ENCODE data around the gene TPM1. TPM values are rescaled to one million over a fixed set of nuclear protein-coding genes. Genes with fewer than 3 reads are reported as not detected.

Gene TPM1
- total RNA-seq, 1 experiment from 2014 or later: 748 TPM

- Histone ChIP-seq H2BK5ac (ENCODE audit: insufficient read length, low read length) (no peak overlapping the region), H3K23ac (ENCODE audit: insufficient read length, low read depth, low read length) (no peak overlapping the region), H2AK5ac (ENCODE audit: insufficient read length, low read length) (no peak overlapping the region), H2BK120ac (ENCODE audit: low read depth, low read length, poor library complexity, severe bottlenecking) (no peak overlapping the region), H2BK12ac (ENCODE audit: insufficient read length, low read depth, low read length) (no peak overlapping the region), H3K56ac (ENCODE audit: insufficient read length, low read depth, low read length) (no peak overlapping the region), H3K79me2 (ENCODE audit: insufficient read depth, low read length) (no peaks in the 10 kb centered on the region), H3T11ph (ENCODE audit: low read length) (no peak overlapping the region), H3K23me2 (ENCODE audit: insufficient read length, low read depth, low read length, poor library complexity, severe bottlenecking) (no peaks in the 10 kb centered on the region), H3K79me1 (ENCODE audit: insufficient read depth, low read depth, low read length, poor library complexity, severe bottlenecking) (no peaks in the 10 kb centered on the region), H4K20me1 (ENCODE audit: control insufficient read depth, insufficient read depth, insufficient read length) (no peaks in the 10 kb centered on the region), H2BK20ac (ENCODE audit: low read depth, low read length, poor library complexity, severe bottlenecking) (no peak overlapping the region), H3K27ac (ENCODE audit: insufficient read length, low read depth, low read length) (no peak overlapping the region), H3K27me3 (ENCODE audit: insufficient read depth, low read length) (no peaks in the 10 kb centered on the region), H4K5ac (ENCODE audit: insufficient read length, low read depth, low read length) (no peak overlapping the region), H3K9me3 (ENCODE audit: control insufficient read depth, low read depth, low read length) (no peaks in the 10 kb centered on the region), H3K18ac (ENCODE audit: insufficient read length, low read depth, low read length) (no peak overlapping the region), H2BK15ac (ENCODE audit: low read depth, low read length) (no peak overlapping the region), H3K14ac (ENCODE audit: insufficient read depth, low read length) (no peak overlapping the region), H3K9ac (ENCODE audit: extremely low read depth, insufficient read length, low read length) (no peak overlapping the region), H4K91ac (ENCODE audit: insufficient read length, low read depth, low read length) (no peak overlapping the region), H3K4me2 (ENCODE audit: insufficient read depth, insufficient read length, low read length) (no peak overlapping the region), H2AFZ (ENCODE audit: low read length) (no peak overlapping the region), H3K4me1 (ENCODE audit: insufficient read depth, low read length) (no peaks in the 10 kb centered on the region), H3K4ac (ENCODE audit: low read depth, low read length) (no peak overlapping the region), H4K8ac (replicated peaks; ENCODE audit: insufficient read length, low read depth, low read length) (no peak overlapping the region)
- TF ChIP-seq CTCF (conservative IDR thresholded peaks at IDR 0.05): no peak
- Mint-ChIP-seq H3K4me3 (no peak overlapping the region), H3K9me3 (peaks cover 0 to 5% of the 10 kb centered on the region in 2 experiments; a peak in 1 of 5 replicates), H3K27me3 (ENCODE audit: low read depth) (no peaks in the 10 kb centered on the region; the same call in none of the 2 replicates), H3K36me3 (ENCODE audit: insufficient read depth in 1 of 3, low read depth in 3 of 3) (peaks cover 0 to 2% (median 0%) of the 10 kb centered on the region in 3 experiments; a peak in 1 of 7 replicates), H3K27ac (no peak overlapping the region), H3K4me1 (0 out of 4 replicates have a peak, but pooled peaks cover 0 to 5% of the 10 kb centered on the region in 2 experiments)
- no peak for DNase-seq
- WGBS (ENCODE audit: extremely low coverage, insufficient read length, low lambda C conversion rate): no CpG with 5 or more reads among the region's 3 CpGs
Measured at GRCh38 chr15:63110428-63111026, 68.0 kb downstream of the TPM1 start.

All from H9 (cell line).